GM19452 (cell line): Measurements from ENCODE around the gene EVL.

Experiments used
- ATAC-seq: cut with Tn5 transposase; IDR thresholded peaks from one replicate; pipeline ENCODE4 v1.9.1; 2021; ENCODE audit not compliant: unreplicated experiment

The EVL gene

GRCh38 chr14:100081997-100082625 lies 16.9 kb downstream of the EVL start:
- ATAC-seq = no peak

GRCh38 chr14:100082723-100083122 lies 17.5 kb downstream of the EVL start:
- ATAC-seq = no peak

GRCh38 chr14:100083706-100084105 lies 18.5 kb downstream of the EVL start:
- no peak for ATAC-seq

DNA sequence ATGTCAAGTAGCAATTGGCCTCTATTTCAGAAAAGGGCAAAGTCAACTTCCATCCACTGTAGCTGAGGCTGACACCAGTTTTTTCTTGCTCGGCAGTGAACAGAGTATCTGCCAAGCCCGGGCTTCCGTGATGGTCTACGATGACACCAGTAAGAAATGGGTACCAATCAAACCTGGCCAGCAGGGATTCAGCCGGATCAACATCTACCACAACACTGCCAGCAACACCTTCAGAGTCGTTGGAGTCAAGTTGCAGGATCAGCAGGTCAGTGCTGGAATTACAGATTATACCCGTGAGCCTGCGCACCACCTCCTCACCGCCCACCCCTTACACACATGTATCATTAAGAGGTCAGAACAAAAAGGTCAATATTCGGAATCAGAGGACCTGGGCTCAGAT lies 19.4 kb downstream of the EVL start:
- no peak for ATAC-seq

- no peak for ATAC-seq
These were observed 20.2 kb downstream of the EVL start for GRCh38 chr14:100085462-100085861.

DNA sequence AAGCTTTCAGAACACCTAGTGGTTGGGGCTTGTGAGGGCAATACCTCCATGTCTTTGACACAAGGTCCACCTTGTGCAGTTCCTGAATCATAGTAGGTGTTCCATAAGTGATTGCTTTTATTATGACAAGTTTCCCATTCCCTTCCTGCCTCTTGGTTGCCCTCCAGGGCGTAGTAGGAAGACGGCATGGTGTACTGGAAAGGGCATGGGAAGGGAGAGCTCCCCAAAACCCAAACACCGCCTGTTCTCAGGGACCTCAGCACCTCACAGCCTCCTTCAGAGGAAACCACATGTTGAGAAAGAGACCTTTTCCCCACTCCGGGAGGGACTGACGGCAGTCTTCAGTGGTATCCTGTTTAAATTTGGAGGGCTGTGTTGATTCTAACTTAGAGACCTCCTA lies 21.1 kb downstream of the EVL start:
- ATAC-seq = no peak

- no peak for ATAC-seq
These were observed 23.0 kb downstream of the EVL start for GRCh38 chr14:100088226-100088625.

DNA sequence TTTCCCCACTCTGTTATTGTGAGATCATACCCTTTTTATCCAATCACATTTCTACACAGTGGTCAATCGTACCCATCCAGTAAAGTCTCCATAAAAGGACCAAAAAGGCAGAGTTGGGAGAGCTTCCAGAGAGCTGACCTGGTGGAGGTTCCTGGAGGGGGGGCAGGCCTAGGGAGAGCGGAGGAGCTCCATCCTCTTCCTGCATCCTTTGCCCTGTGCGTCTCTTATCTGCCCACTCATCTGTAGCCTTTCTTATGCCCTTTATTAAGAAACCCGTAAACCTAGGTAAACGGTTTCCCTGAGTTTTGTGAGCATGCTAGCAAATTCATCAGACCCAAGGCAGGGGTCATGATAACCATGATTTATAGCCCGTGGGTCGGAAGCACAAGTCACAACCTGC lies 26.2 kb downstream of the EVL start:
- ATAC-seq = no peak

DNA sequence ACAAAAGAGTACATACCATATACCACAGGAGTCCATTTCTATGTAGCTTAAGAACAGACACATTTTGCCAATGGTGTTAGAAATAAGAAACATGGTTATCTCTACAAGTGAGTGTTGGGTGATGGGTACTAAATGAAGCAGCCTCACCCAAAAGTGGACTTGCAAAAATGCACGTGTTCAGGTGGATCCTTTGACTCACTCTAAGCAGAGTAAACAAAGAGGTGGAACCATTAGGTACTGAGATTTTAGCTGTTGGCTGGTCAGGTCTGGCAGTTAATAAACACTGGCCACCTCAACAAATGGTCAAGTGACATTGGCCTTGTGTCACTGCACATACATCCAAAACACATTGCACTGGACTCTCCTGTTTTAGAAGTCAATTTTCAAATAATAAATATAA lies 27.6 kb downstream of the EVL start:
- no peak for ATAC-seq

DNA sequence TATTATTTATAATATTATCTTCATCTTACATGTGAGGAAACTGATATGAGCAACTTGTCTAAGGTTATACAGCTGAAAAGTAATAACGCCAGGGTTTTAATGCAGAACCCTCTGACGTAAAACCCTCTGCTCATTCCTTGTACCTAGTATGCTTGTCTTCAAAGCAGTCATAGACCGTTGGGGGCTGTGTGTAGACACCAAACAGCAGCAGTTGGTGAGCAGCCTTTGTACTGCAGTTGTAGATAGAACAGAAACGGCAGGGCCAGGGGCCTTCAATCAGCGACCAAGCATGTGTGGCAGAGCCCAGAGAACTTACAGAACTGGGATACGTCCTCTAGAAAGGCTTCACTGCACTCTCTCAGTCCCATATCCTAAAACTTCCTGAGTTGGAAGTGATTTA lies 28.1 kb downstream of the EVL start:
- ATAC-seq = no peak

DNA sequence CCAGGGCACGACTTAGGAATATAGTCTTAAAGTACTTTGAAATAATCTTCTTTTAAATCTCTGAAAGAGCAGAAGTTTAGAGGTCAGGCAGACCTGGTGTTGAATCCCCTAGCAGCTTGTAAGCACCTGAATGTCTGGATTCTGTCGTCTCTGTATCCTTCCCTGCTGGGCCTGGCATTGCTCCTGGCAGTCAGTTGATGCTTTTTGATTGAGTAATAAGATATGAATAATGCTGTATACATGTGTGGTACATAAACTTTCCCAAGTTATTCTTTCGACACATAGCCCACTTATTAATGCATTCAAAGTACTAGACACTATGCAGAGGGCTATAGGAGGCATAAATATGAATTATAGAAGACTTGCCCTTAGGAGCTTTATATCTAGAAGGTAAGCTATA lies 31.4 kb downstream of the EVL start:
- no peak for ATAC-seq

DNA sequence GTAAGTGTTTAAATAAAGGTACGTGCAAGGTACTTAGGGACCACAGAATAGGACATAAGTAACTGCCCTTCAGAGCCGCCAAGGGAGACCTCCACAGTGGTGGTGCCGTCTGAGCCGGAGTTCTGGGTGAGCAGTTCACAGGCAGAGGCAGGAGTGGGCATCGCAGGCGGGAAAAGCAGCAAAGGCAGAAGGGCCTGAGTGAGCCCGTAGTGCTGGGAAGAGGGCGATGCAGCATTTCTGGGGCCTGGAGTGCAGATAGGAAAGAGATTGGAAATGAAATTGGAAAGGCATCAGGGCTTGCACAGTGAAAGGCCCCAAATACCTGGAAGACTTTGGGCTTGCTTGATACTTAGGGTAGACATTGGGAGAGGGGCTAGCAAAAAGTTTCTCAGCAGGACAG lies 32.9 kb downstream of the EVL start:
- ATAC-seq = no peak

DNA sequence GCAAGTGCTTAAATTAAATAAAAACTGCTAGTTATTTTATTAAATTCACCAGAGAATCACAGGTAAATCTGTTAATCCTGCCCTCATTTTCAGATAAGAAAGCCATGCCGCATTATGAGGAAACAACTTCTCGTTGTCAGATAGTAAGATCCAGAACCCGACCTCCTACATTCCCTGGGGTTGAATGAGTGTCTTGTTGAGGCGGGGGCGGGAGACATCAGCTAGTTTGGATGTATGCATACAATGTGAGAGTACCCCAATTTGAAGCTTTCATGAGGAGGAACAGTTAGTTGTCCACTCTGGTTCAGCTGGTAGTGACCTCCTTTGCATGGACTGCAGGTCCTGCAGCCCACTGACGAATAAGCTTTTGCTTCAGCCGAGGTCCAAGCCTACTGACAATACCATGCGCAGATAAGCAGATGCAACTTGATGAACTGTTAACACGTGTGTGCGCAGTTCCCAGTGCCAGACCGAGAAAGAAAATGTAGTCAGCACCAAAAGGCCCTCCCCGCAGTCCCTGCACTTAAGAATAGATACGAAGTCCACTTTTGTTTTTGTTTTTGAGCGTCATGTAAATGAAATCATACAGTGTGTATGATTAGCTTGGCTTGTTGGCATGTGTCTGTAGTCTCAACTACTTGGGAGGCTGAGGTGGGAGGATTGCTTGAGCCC lies 34.9 kb downstream of the EVL start:
- ATAC-seq = no peak

DNA sequence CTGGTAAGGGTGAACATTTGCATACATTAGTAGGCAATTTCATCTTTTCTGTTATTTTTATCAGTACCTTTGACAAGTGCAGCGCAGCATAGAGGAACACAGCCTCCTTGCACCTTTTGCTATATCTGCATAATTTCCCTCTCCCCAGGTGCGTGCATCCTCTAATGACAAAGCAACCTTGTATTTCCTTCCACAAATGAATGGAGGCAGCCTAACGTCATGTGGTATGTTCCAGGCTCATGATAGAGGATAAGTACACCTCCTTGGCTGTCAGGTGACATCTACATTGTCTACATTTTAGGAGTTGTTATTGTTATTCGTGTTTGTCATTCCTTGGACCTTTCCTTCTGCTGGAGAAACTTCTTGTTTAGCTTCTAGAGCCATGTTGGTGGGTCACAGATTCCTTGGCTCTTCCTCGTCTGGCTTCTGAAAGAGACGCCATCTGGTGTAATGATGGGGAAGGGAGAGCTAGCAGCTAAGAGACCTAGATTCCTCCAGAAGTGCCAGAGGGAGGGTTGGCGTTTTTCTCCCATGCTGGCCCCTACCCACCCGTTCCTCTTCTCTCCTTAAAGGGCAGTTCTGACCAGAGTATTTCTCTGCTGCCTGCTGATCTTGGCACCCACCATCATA lies 37.0 kb downstream of the EVL start:
- ATAC-seq = no peak

DNA sequence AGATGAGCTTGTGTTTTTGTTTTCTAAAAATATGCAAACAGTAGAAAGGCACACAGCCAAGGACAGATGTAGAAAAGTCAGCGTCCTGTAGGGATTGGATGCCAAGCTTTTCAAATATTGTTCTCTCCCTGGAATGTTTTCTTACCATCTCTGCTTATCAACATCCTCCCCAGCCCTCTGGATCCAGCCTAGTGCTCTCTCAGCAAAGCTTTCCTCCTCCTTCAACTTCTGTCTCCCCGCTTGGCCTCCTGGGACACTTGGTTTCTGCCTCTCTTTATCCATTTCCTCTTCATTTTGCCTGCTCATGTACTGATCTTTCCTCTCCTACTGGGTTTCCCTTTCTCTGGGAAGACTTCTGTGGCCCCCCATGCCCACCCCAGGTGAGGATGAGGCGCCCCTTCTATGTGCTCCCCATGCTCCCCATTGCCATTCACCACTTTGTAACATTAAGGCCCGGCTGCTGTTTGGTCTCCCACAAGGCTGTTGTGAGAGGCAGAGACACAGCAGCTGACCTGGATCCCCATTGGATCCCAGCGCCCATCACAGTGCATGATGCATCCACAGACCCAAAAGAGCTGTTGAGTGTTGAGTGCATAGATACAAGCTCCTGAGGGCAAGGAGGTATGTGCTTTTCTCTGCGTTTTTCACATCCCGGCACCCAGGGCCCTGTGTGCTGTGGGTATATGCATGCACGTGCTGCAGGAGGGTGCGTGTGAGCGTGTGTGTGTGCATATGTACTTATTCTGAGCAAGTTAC lies 38.2 kb downstream of the EVL start:
- ATAC-seq = no peak

GRCh38 chr14:100104006-100104352 lies 38.8 kb downstream of the EVL start:
- ATAC-seq = no peak

GRCh38 chr14:100104523-100105300 lies 39.5 kb downstream of the EVL start:
- no peak for ATAC-seq

GRCh38 chr14:100105357-100106169 lies 40.3 kb downstream of the EVL start:
- no peak for ATAC-seq

DNA sequence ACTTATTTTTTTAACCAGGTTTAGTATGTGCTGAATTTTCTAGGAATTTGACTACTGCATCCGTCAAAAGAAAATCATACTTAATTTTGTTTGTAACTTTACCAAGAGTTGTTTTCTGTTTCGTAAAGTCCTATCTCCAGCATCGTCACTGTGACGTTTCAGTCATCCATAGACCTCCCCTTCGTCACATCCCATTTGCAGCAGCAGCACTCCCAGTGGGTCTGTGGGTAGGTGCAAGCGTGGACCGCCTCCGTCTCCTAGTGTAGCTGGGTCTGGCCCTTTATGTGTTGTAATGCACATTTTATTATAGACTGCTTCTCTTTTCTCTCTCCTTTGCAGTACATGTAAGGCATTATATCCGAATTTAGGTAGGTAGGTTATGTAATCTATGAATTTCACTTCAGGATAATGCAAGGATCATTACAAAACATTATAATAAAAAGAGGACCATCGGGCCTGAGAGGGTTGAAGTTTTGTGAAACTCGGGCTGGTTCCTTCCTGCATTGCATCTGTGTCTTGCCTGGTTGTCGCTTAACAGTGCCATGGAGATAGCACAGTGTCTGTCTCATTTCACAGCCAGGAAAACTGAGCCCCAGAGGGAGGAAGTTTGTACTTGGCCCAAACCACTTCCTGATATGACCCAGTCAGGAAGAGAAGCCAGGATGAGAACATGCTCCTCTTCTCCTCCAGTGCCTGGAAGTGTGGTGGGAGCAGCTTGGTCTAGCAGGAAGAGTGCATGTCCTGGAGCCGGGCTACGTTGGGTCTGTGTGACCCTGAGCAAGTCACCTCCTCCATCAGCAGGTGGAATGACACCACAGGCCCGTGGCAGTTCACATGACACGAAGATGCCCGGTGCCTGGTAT lies 41.3 kb downstream of the EVL start:
- no peak for ATAC-seq
